HG03159 (cell line): ENCODE measurements around the gene PRSS12.

ENCODE experiments used
- ATAC-seq: cut with Tn5 transposase; IDR thresholded peaks from one replicate; pipeline ENCODE4 v1.9.1; 2021; ENCODE audit warnings: mild to moderate bottlenecking, moderate library complexity; ENCODE audit not compliant: unreplicated experiment

Gene PRSS12

GRCh38 chr4:118360106-118360505 lies 7.3 kb upstream of the PRSS12 start:
- ATAC-seq: no peak

DNA sequence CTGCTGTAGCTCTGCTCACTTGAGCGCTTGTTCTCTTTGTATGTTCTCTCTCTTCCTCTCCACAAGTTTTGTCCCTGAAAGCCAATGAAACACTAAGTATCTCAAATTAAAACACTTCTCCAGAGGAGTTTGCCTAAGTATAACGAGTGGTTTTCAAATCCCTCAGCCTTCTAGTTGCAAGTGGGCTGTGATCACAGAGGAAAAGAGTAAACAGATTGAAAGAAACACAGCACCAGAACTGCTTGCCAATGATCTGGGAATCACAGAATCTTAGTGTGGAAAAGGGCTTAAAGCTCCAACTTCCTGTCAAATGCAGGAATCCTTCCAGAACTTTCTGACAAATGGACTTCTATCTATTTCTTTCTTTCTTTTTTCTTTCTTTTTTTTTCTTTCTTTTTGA lies 4.8 kb upstream of the PRSS12 start:
- ATAC-seq: no peak

- ATAC-seq: no peak
Measured at GRCh38 chr4:118356731-118357130, 3.9 kb upstream of the PRSS12 start.

DNA sequence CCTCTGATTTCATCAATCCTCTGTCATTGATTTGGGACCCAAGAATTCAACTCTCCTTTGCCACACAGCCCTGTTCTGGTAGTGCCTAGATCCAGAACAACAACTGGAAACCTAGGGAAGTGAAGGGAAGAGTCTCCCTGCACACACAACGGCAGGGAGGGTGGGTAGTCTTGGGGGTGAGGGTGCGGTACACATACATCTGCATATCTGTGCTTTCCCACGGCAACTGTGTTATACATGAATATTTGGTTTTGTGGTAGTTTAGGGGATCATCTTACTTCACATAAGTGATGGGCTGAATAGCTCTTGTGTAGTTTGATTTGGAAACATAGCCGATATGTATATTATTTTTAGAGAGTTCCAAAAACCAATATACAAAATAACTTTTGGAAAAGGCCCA lies 3.3 kb upstream of the PRSS12 start:
- no peak for ATAC-seq

GRCh38 chr4:118354913-118355312 lies 2.1 kb upstream of the PRSS12 start:
- ATAC-seq: no peak

DNA sequence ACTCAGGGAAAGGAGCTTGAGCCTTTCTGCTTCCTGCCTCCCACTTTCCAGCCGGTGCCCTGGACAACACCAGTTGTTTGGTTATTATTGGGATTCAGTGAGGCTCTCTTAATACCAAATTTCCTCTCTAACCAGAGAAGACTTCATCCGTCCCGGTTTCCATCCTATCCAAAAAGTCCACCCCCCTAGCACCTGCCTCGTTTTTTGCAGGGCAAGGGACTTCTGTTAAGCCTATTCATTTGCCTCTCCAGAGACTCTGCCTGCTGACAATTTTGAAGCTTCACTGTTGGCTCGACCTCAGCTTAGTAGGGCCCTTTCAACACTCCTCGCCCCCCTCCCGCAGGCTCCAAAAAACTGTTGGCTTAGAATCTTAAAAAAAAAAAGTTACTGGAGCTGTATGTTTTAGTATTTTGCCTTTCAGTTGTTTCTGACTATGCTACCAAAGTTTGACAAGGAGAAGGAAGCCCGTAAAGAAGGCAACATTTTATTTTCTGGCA lies 779 bp upstream of the PRSS12 start:
- no peak for ATAC-seq

- ATAC-seq: peak; percentile 30
Measured at GRCh38 chr4:118351851-118352827, 664 bp downstream of the PRSS12 start.

DNA sequence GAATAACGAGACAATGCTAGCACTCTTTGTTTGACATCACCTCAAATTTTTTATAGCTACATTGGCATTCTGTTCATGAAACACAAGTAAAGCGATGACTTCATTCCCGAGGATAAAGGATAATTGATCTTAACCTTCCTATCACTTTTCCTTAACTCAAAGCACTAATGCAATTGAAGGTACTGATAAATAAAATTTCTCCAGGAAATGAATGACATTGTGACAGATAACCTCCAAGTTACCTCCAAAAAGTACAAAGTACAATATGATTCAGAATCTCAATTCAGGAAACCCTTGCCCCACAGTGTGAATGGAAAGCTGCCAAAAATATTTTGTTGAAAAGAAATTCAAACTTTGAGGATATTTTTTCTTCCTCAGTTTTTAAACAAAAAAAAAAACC lies 1.8 kb downstream of the PRSS12 start:
- ATAC-seq: no peak

DNA sequence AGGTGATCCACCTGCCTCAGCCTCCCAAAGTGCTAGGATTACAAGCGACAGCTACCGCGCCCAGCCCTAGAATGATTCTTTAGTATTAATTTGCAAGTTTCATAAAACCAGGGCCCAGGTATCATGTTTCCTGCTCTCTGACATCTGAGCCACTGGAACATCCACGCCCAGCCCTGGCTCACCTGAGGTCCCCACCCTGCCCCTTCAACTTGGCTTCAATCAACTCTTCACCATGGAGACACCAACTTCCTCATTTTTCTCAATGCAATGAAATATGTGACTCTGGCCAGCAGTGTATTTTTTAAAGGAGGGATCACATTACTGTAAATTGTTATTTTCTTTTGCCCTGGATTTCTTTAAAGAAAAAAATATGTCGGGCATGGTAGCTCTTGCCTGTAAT lies 3.9 kb downstream of the PRSS12 start:
- no peak for ATAC-seq

DNA sequence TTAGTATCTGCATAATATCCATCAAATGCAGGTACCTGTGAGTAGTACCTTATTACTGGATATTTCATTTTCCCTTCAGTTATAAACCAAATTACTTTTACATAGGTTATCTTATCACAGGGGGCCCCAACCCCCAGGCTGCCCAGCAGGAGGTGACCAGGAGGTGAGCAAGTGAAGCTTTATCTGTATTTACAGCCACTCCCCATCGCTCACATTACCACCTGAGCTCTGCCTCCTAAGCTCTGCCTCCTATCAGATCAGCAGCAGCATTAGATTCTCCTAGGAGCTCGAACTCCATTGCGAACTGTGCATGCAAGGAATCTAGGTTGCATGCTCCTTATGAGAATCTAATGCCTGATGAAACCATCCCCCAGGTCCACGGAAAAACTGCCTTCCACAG lies 6.3 kb downstream of the PRSS12 start:
- no peak for ATAC-seq

DNA sequence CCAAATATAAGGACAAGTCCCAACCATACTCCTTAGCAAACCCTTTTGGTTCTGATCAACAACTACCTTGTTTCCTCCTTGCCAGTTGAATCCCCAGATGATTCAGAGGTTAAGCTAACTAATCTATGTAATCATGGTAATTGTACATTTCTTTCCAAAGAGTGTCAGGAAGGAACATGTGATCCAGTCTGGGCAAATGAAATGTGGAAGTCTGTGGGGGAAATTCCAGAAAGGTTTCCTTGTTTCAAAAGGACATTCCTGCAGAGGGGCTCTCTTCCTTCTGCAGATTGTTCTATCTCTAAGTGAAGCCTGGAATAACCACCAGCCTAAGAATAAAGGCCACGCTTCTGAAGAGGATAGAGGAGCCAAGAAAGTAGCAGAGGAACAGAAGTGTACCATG lies 7.0 kb downstream of the PRSS12 start:
- no peak for ATAC-seq

DNA sequence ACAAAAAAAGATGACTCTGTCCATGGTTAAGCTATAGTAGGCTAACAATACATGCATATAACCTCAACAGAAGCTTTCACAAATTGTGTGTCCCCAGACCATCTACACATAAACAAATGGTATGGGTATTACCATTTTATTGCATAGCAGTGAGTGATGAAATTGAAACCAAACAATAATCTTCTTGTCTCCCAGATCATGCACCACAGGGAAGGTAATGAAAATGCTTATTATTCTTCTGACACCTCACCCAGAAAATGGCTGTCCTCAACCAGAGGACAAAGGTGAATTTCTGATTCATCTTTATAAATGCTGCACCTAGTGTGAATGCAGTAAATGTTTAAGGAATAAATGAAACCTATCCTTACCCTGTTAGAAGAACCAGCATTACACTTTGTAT lies 8.0 kb downstream of the PRSS12 start:
- ATAC-seq: no peak

- no peak for ATAC-seq
Measured at GRCh38 chr4:118343501-118343900, 9.3 kb downstream of the PRSS12 start.

DNA sequence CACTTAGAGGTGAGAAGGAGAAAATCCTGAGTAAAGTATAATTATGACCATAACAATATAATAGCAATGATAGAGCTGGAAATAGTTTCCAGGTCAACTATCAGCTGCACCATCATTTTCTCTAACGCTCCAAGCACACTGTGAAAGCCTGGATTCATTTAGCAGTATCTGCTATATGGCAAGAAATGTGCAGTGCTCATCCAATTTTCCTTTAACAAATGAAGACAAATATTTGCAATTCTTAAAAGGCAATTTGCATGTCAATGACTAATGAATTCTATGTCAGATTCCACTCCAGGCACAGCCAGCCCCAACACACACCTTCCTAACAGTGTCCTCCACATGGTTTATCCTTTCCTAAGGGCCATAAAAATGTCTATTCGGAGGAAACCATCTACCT lies 12.7 kb downstream of the PRSS12 start:
- ATAC-seq: no peak

DNA sequence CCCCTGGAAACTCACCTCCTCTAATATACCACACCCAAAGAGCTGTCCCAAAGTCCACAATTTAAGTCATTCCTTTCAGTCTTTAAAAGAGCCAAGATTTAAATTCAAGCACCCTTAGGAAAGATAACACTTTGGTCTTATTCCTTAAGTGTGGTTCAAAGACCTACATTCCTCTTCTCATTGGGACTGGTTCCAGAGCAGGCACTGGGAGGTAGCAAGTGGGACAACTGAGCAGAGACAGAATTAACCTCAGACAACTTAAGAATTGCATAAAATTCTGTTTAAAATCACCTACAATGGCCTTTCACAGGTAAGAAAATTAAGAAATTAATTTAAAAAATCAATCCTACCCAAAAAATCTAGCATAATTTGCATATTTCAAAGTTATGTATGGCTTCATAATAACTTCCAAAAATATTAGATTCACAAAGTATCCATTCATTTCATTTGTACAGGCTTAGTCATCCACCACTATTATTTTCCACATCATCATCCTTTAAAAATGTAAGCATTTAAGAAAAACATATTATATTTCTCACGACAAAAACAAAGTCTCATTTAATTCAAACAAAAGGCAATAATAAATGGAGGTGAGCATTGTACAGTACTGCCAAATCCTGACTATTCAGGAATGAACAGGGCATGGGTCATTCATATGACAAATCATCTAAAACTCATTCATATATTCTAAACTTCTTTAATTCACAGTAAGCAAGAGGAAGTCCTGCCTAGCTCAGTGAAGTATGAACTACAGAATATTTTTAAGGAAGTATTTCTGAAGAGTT lies 13.6 kb downstream of the PRSS12 start:
- ATAC-seq: no peak

GRCh38 chr4:118338518-118338917 lies 14.3 kb downstream of the PRSS12 start:
- no peak for ATAC-seq

- no peak for ATAC-seq
Measured at GRCh38 chr4:118337954-118338353, 14.8 kb downstream of the PRSS12 start.

GRCh38 chr4:118335774-118336173 lies 17.0 kb downstream of the PRSS12 start:
- ATAC-seq: no peak

DNA sequence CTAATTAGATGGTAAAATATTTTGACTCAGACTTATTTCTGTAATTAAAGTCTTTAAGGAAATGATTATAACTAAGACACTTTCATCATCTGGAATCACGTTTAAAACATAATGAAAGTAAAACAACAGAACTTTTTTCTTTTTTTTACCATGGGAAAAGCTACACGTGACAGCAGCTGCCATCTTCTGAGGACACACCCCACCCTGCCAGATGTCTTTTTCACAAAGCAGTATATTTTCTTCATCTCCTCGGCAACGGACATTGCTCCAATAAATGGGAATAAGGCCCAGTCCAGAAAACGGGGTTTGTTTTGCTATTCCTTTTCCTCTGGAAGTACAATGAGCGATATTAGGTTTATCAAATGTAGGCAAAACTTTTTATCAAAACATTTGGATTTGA lies 17.5 kb downstream of the PRSS12 start:
- no peak for ATAC-seq

- no peak for ATAC-seq
Measured at GRCh38 chr4:118331352-118331751, 21.5 kb downstream of the PRSS12 start.

GRCh38 chr4:118329849-118330248 lies 23.0 kb downstream of the PRSS12 start:
- ATAC-seq: no peak
